ENCODE measurements around the gene SASH1. TPM values are rescaled to one million over a fixed set of nuclear protein-coding genes. Genes with fewer than 3 reads are reported as not detected.

SASH1 gene
- total and polyA plus RNA-seq, 9 of the 15 experiments (the other 6 are each of a cell fraction or from before 2014, with no cell fraction given) = 0.35 to 3.5 (median 1.6) TPM

GRCh38 chr6:148528292-148528691, 185.7 kb downstream of the SASH1 start:
- Histone ChIP-seq H2AFZ (ENCODE audit: low read depth, low read length) (no peak overlapping the region), H3K4me2 (ENCODE audit: insufficient read depth, low read length) (no peak overlapping the region), H3K27ac (ENCODE audit: extremely low read depth, low read depth, low read length) (no peak overlapping the region), H3K9ac (ENCODE audit: insufficient read depth in 1 of 2, low read depth in 2 of 2, low read length in 2 of 2) (no peak overlapping the region), H3K9me3 (replicated peaks; ENCODE audit: control insufficient read depth, insufficient read depth, low read depth, low read length) (no peaks in the 10 kb centered on the region), H3K36me3 (ENCODE audit: control insufficient read depth, insufficient read depth, low read length) (no peaks in the 10 kb centered on the region), H3K4me1 (replicated peaks in 1 of 2; ENCODE audit: control insufficient read depth in 2 of 2, insufficient read depth in 2 of 2, low read length in 2 of 2) (peaks cover 0 to 4% of the 10 kb centered on the region in 2 experiments; a peak in 3 of 5 replicates), H3K79me2 (ENCODE audit: control insufficient read depth, insufficient read depth, low read length) (no peaks in the 10 kb centered on the region), H4K20me1 (replicated peaks; ENCODE audit: control insufficient read depth, insufficient read depth, low read length) (no peaks in the 10 kb centered on the region), H3K4me3 (no peak overlapping the region), H3K27me3 (ENCODE audit: control insufficient read depth in 2 of 2, insufficient read depth in 2 of 2, low read length in 2 of 2) (peaks cover 0 to 2% of the 10 kb centered on the region in 2 experiments; a peak in 2 of 5 replicates), H3K9me1 (ENCODE audit: control insufficient read depth, insufficient read depth, low read length) (no peaks in the 10 kb centered on the region)
- intact Hi-C loops (cut with micrococcal nuclease) (no loop called here), in situ Hi-C loops (cut with MboI) (no loop called here)
- TF ChIP-seq, protein P1, sequence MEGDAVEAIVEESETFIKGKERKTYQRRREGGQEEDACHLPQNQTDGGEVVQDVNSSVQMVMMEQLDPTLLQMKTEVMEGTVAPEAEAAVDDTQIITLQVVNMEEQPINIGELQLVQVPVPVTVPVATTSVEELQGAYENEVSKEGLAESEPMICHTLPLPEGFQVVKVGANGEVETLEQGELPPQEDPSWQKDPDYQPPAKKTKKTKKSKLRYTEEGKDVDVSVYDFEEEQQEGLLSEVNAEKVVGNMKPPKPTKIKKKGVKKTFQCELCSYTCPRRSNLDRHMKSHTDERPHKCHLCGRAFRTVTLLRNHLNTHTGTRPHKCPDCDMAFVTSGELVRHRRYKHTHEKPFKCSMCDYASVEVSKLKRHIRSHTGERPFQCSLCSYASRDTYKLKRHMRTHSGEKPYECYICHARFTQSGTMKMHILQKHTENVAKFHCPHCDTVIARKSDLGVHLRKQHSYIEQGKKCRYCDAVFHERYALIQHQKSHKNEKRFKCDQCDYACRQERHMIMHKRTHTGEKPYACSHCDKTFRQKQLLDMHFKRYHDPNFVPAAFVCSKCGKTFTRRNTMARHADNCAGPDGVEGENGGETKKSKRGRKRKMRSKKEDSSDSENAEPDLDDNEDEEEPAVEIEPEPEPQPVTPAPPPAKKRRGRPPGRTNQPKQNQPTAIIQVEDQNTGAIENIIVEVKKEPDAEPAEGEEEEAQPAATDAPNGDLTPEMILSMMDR (IDR thresholded peaks at IDR 0.05 in 2 of 3, conservative IDR thresholded peaks at IDR 0.05 in 1 of 3; ENCODE audit: insufficient read depth in 2 of 3, low read depth in 1 of 3, low read length in 3 of 3) = 0 out of 6 replicates have a peak, but pooled peaks of 1 of the 3 experiments have one; percentile 5
- TF ChIP-seq, protein P2, sequence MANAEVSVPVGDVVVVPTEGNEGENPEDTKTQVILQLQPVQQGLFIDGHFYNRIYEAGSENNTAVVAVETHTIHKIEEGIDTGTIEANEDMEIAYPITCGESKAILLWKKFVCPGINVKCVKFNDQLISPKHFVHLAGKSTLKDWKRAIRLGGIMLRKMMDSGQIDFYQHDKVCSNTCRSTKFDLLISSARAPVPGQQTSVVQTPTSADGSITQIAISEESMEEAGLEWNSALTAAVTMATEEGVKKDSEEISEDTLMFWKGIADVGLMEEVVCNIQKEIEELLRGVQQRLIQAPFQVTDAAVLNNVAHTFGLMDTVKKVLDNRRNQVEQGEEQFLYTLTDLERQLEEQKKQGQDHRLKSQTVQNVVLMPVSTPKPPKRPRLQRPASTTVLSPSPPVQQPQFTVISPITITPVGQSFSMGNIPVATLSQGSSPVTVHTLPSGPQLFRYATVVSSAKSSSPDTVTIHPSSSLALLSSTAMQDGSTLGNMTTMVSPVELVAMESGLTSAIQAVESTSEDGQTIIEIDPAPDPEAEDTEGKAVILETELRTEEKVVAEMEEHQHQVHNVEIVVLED (CRISPR knock-in tag; IDR thresholded peaks at IDR 0.05) = no peak
- CTCF ChIA-PET (ENCODE audit: low intra/inter-chr PET ratio) = interaction anchor here (0.5 kb wide), 1 partner anchor 1019 kb away, joined by 6 read pairs; no protein-coding TSS in a partner anchor
- 56% methylated on average over 5 of the region's 5 CpGs for whole genome bisulfite sequencing (ENCODE audit: insufficient coverage, low coverage, missing lambda C conversion rate)
- DNase-seq (ENCODE audit: extremely low read depth in 1 of 4, low spot score in 3 of 4) (no peak), ATAC-seq (no peak), FAIRE-seq (no peak)
- POLR2A ChIA-PET = no interaction called here
- BruUV-seq (replicated peaks) = no TSS peak
